SK-N-SH (cell line): ENCODE data around the gene OR5C1.

Source experiments
- FOSL2 ChIP-seq: IDR thresholded peaks from 2 replicates; pipeline ENCODE4 v1.4.0; 2012; ENCODE audit warnings: low read depth, mild to moderate bottlenecking, moderate library complexity, borderline replicate concordance
- GATA2 ChIP-seq: sonication (generic); formaldehyde crosslinking; IDR thresholded peaks from 2 replicates; pipeline ENCODE4 v1.5.0; 2020; ENCODE audit warnings: mild to moderate bottlenecking, missing genetic modification reagents
- MXI1 ChIP-seq: IDR thresholded peaks from 2 replicates; pipeline ENCODE4 v1.6.1; 2012; ENCODE audit warnings: mild to moderate bottlenecking, low read depth, low read length, improper control_type of control experiment
- POLR2AphosphoS5 ChIP-seq: IDR thresholded peaks from 2 replicates; pipeline ENCODE4 v1.6.1; 2012; ENCODE audit warnings: low read depth, low read length
- YY1 ChIP-seq: IDR thresholded peaks from 2 replicates; pipeline ENCODE4 v1.4.0; 2012; ENCODE audit warnings: low read depth, mild to moderate bottlenecking
- TF ChIP-seq, protein P1 (sequence below): fragments of 200-600 bp; sonication (generic); IDR thresholded peaks from 2 replicates; pipeline ENCODE4 v1.6.1; 2017; ENCODE audit warnings: antibody characterized with exemption, mild to moderate bottlenecking, moderate library complexity
- TF ChIP-seq, protein P2 (sequence below): IDR thresholded peaks from 2 replicates; pipeline ENCODE4 v1.6.1; 2012; ENCODE audit warnings: mild to moderate bottlenecking, low read depth, low read length, moderate library complexity

DNA sequence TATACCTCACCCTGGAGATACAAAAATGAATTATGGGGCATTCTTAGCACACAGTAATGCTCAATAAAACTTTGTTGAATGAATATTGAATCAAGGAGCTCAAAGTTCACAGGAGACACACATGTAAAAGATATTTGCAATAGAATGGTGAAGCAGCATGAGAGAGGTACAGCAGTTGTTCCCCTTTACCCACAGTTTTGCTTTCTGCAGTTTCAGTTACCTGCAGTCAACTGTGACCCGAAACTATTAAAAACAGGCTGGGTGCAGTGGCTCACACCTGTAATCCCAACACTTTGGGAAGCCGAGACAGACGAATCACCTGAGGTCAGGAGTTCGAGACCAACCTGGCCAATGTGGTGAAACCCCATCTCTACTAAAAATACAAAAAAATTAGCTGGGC, 2.4 kb upstream of the OR5C1 start:
- TF ChIP-seq GATA2 (no peak), MXI1 (no peak), YY1 (no peak), POLR2AphosphoS5 (no peak), FOSL2 (no peak)
- TF ChIP-seq, protein P1, sequence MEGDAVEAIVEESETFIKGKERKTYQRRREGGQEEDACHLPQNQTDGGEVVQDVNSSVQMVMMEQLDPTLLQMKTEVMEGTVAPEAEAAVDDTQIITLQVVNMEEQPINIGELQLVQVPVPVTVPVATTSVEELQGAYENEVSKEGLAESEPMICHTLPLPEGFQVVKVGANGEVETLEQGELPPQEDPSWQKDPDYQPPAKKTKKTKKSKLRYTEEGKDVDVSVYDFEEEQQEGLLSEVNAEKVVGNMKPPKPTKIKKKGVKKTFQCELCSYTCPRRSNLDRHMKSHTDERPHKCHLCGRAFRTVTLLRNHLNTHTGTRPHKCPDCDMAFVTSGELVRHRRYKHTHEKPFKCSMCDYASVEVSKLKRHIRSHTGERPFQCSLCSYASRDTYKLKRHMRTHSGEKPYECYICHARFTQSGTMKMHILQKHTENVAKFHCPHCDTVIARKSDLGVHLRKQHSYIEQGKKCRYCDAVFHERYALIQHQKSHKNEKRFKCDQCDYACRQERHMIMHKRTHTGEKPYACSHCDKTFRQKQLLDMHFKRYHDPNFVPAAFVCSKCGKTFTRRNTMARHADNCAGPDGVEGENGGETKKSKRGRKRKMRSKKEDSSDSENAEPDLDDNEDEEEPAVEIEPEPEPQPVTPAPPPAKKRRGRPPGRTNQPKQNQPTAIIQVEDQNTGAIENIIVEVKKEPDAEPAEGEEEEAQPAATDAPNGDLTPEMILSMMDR = no peak
- TF ChIP-seq, protein P2, sequence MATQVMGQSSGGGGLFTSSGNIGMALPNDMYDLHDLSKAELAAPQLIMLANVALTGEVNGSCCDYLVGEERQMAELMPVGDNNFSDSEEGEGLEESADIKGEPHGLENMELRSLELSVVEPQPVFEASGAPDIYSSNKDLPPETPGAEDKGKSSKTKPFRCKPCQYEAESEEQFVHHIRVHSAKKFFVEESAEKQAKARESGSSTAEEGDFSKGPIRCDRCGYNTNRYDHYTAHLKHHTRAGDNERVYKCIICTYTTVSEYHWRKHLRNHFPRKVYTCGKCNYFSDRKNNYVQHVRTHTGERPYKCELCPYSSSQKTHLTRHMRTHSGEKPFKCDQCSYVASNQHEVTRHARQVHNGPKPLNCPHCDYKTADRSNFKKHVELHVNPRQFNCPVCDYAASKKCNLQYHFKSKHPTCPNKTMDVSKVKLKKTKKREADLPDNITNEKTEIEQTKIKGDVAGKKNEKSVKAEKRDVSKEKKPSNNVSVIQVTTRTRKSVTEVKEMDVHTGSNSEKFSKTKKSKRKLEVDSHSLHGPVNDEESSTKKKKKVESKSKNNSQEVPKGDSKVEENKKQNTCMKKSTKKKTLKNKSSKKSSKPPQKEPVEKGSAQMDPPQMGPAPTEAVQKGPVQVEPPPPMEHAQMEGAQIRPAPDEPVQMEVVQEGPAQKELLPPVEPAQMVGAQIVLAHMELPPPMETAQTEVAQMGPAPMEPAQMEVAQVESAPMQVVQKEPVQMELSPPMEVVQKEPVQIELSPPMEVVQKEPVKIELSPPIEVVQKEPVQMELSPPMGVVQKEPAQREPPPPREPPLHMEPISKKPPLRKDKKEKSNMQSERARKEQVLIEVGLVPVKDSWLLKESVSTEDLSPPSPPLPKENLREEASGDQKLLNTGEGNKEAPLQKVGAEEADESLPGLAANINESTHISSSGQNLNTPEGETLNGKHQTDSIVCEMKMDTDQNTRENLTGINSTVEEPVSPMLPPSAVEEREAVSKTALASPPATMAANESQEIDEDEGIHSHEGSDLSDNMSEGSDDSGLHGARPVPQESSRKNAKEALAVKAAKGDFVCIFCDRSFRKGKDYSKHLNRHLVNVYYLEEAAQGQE = no peak
